Kidney epithelial cell (primary cell): ENCODE data around the gene COL4A4. TPM values are rescaled to one million over a fixed set of nuclear protein-coding genes. Genes with fewer than 3 reads are reported as not detected.

Experiments used
- DNase-seq: peaks from one replicate; pipeline ENCODE4 v3.0.0-alpha.2; 2010; ENCODE audit warnings: low read depth
- H3K27me3 ChIP-seq: 2 replicates; pipeline ENCODE4 v1.6.0; 2011; ENCODE audit warnings: low read length; ENCODE audit not compliant: control insufficient read depth, insufficient read depth
- H3K36me3 ChIP-seq: 2 replicates; pipeline ENCODE4 v1.5.1; 2011; ENCODE audit warnings: low read length; ENCODE audit not compliant: control insufficient read depth, insufficient read depth
- H3K4me3 ChIP-seq: 2 replicates; pipeline ENCODE4 v1.5.1; 2011; ENCODE audit warnings: low read depth, mild to moderate bottlenecking, control low read depth, low read length
- CTCF ChIP-seq: IDR thresholded peaks from 2 replicates; pipeline ENCODE4 v1.5.1; 2011; ENCODE audit warnings: mild to moderate bottlenecking, moderate library complexity, low read length, control low read depth, inconsistent platforms; ENCODE audit not compliant: insufficient read depth, poor library complexity, severe bottlenecking
- total RNA-seq: library from RNA; depleted of rRNA; stranded (reverse); fragments of >200 nt; gene quantifications from 2 replicates; pipeline ENCODE4 v1.2.3, GENCODE V29; 2015

COL4A4 gene
- total RNA-seq, 1 donor from 2014 or later: 3.4 TPM

GRCh38 chr2:227185615-227186232 is 21.7 kb upstream of the COL4A4 start:
- TF ChIP-seq CTCF: no peak
- H3K36me3 ChIP-seq: no peaks in the 10 kb centered on the region
- H3K4me3 ChIP-seq: no peak overlapping the region
- H3K27me3 ChIP-seq: no peaks in the 10 kb centered on the region
- DNase-seq: no peak

- no peak for TF ChIP-seq CTCF
- DNase-seq: peak; percentile 47
- H3K36me3 ChIP-seq: no peaks in the 10 kb centered on the region
- H3K4me3 ChIP-seq: no peak overlapping the region
- H3K27me3 ChIP-seq: no peaks in the 10 kb centered on the region
Observed at GRCh38 chr2:227183657-227184367, 19.8 kb upstream of the COL4A4 start.

GRCh38 chr2:227182765-227183164 is 18.8 kb upstream of the COL4A4 start:
- TF ChIP-seq CTCF: no peak
- no peaks in the 10 kb centered on the region for H3K36me3 ChIP-seq
- H3K4me3 ChIP-seq: no peak overlapping the region
- H3K27me3 ChIP-seq: no peaks in the 10 kb centered on the region
- no peak for DNase-seq

GRCh38 chr2:227180770-227181169 is 16.8 kb upstream of the COL4A4 start:
- Histone ChIP-seq H3K27me3 (no peaks in the 10 kb centered on the region), H3K4me3 (no peak overlapping the region), H3K36me3 (no peaks in the 10 kb centered on the region)
- TF ChIP-seq CTCF: no peak
- DNase-seq: no peak

GRCh38 chr2:227179988-227180685 is 16.1 kb upstream of the COL4A4 start:
- H3K36me3 ChIP-seq: no peaks in the 10 kb centered on the region
- TF ChIP-seq CTCF: no peak
- DNase-seq: no peak
- no peak overlapping the region for H3K4me3 ChIP-seq
- H3K27me3 ChIP-seq: no peaks in the 10 kb centered on the region
